ENCODE data around the gene MBD4. TPM values are rescaled to one million over a fixed set of nuclear protein-coding genes. Genes with fewer than 3 reads are reported as not detected.

Gene MBD4
- total and polyA plus RNA-seq, 2 of the 4 experiments (the other 2 are of a cell fraction), result 13.8 to 15.0 TPM

DNA sequence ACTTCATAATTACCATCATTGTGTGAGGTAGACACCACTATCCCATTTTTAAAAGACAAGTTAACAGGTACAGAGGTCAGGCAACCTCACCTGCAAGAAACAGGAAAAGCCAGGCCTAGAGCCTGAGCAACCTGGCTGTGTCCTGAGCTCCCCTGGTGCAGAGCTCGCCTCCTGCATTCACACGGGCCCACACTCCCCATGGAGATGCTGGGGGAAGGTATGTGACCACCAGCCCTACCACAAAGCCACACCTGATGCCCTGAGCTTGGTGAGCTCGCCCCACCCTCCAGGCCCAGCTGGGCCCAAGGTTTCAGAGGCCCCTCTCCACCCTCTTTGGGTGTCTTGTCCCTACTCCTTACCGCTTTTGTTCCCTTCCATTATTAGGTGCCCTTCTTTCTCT lies 10.1 kb downstream of the MBD4 start:
- no peak overlapping the region for H3K4ac ChIP-seq (ENCODE audit: low read depth, low read length)

More for the DNA sequence above, 10.1 kb downstream of the MBD4 start:
- Histone ChIP-seq H4K91ac (ENCODE audit: insufficient read depth, low read depth, low read length) (no peak overlapping the region), H3K36me3 (ENCODE audit: control insufficient read depth, insufficient read depth, low read length) (peaks cover 20% of the 10 kb centered on the region), H3K18ac (ENCODE audit: low read depth, low read length) (no peak overlapping the region), H3K9ac (ENCODE audit: low read depth, low read length) (no peak overlapping the region), H3K9me3 (ENCODE audit: control insufficient read depth, insufficient read depth, low read length) (no peaks in the 10 kb centered on the region), H3K4me2 (ENCODE audit: low read depth, low read length) (no peak overlapping the region), H2AK9ac (replicated peaks; ENCODE audit: low read depth, low read length, poor library complexity) (peak overlapping the region; percentile 21), H3K27me3 (ENCODE audit: control insufficient read depth, insufficient read depth, low read length) (no peaks in the 10 kb centered on the region), H3K23ac (ENCODE audit: low read depth, low read length) (no peak overlapping the region), H4K20me1 (ENCODE audit: insufficient read depth, low read length) (no peaks in the 10 kb centered on the region), H4K5ac (ENCODE audit: low read depth, low read length) (no peak overlapping the region), H2BK20ac (ENCODE audit: low read depth, low read length) (no peak overlapping the region), H3K56ac (ENCODE audit: extremely low read depth, insufficient read depth, low read length) (no peak overlapping the region), H3K14ac (replicated peaks; ENCODE audit: low read depth, low read length) (no peak overlapping the region), H2AK5ac (ENCODE audit: low read depth, low read length) (no peak overlapping the region), H4K8ac (ENCODE audit: low read depth in 2 of 2, low read length in 2 of 2) (peak overlapping the region in 1 of 2 experiments; percentile 76; a peak in 1 of 4 replicates), H2BK5ac (ENCODE audit: low read depth, low read length, poor library complexity, severe bottlenecking) (no peak overlapping the region), H2BK15ac (ENCODE audit: low read depth, low read length) (no peak overlapping the region), H3K4me3 (ENCODE audit: insufficient read depth, low read depth, low read length) (no peak overlapping the region), H2BK120ac (ENCODE audit: low read depth, low read length) (no peak overlapping the region), H2AFZ (replicated peaks; ENCODE audit: low read length, poor library complexity) (no peak overlapping the region), H3K27ac (ENCODE audit: insufficient read depth, low read length) (no peak overlapping the region), H3K79me1 (ENCODE audit: low read depth in 1 of 2, low read length in 2 of 2) (peaks cover 5 to 7% of the 10 kb centered on the region in 2 experiments; a peak in 2 of 4 replicates), H3K4me1 (ENCODE audit: control insufficient read depth, insufficient read depth, low read length) (no peaks in the 10 kb centered on the region), H3K9me1 (ENCODE audit: insufficient read depth, low read length) (peaks cover 10% of the 10 kb centered on the region; the same call in 1 of the 2 replicates)
- intact Hi-C loops (cut with micrococcal nuclease), result no loop called here
- DNase-seq, result no peak
- no peak for ATAC-seq (ENCODE audit: low read depth)
- WGBS, 2 experiments (ENCODE audit: extremely low coverage in 2 of 2, insufficient read length in 1 of 2), result 80% methylated on average over 1 of the region's 4 CpGs; no CpG with 5 or more reads in 1 of the 2 experiments
- ChIA-PET POLR2A (ENCODE audit: unreplicated experiment) (interaction anchor here (1.3 kb wide), 1 partner anchor 10 kb away, joined by 4 read pairs; the partner anchor contains the start of genes IFT122 and MBD4), CTCF (no interaction called here)
- TF ChIP-seq CEBPB (IDR thresholded peaks at IDR 0.05; ENCODE audit: low read depth, low read length) (no peak), MXI1 (IDR thresholded peaks at IDR 0.05; ENCODE audit: borderline replicate concordance, low read depth, low read length) (no peak), NFE2L2 (IDR thresholded peaks at IDR 0.05; ENCODE audit: low read depth, low read length) (no peak), MAZ (IDR thresholded peaks at IDR 0.05; ENCODE audit: borderline replicate concordance, low read depth, low read length) (no peak), ELK1 (IDR thresholded peaks at IDR 0.05; ENCODE audit: borderline replicate concordance, low read depth, low read length) (no peak), RCOR1 (IDR thresholded peaks at IDR 0.05; ENCODE audit: insufficient replicate concordance, low read length) (no peak), BHLHE40 (IDR thresholded peaks at IDR 0.05; ENCODE audit: low read depth, low read length) (no peak)
- TF ChIP-seq, protein P1, sequence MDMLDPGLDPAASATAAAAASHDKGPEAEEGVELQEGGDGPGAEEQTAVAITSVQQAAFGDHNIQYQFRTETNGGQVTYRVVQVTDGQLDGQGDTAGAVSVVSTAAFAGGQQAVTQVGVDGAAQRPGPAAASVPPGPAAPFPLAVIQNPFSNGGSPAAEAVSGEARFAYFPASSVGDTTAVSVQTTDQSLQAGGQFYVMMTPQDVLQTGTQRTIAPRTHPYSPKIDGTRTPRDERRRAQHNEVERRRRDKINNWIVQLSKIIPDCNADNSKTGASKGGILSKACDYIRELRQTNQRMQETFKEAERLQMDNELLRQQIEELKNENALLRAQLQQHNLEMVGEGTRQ (IDR thresholded peaks at IDR 0.05; ENCODE audit: low read depth, low read length), result no peak
- TF ChIP-seq, protein P2, sequence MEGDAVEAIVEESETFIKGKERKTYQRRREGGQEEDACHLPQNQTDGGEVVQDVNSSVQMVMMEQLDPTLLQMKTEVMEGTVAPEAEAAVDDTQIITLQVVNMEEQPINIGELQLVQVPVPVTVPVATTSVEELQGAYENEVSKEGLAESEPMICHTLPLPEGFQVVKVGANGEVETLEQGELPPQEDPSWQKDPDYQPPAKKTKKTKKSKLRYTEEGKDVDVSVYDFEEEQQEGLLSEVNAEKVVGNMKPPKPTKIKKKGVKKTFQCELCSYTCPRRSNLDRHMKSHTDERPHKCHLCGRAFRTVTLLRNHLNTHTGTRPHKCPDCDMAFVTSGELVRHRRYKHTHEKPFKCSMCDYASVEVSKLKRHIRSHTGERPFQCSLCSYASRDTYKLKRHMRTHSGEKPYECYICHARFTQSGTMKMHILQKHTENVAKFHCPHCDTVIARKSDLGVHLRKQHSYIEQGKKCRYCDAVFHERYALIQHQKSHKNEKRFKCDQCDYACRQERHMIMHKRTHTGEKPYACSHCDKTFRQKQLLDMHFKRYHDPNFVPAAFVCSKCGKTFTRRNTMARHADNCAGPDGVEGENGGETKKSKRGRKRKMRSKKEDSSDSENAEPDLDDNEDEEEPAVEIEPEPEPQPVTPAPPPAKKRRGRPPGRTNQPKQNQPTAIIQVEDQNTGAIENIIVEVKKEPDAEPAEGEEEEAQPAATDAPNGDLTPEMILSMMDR (conservative IDR thresholded peaks at IDR 0.05; ENCODE audit: low read depth, low read length), result no peak
- BruUV-seq (replicated peaks), result no TSS peak
- in situ Hi-C loops (cut with MboI; ENCODE audit: low sequenced_read_pairs), result no loop called here
- dilution Hi-C loops (cut with HindIII; ENCODE audit: low sequenced_read_pairs, unreplicated experiment), result no loop called here

All from IMR-90 (cell line).